Measurements from ENCODE around the gene DCLK1. TPM values are rescaled to one million over a fixed set of nuclear protein-coding genes. Genes with fewer than 3 reads are reported as not detected.

The DCLK1 gene
- total RNA-seq, 1 donor from 2014 or later, result not detected

GRCh38 chr13:35796623-35797022 is 334.6 kb downstream of the DCLK1 start:
- no peak for ATAC-seq
- no peak for DNase-seq (ENCODE audit: low spot score)

- ATAC-seq (no peak), DNase-seq (ENCODE audit: low spot score) (no peak)
Measured at GRCh38 chr13:35794734-35795389, 336.3 kb downstream of the DCLK1 start.

- ATAC-seq (no peak), DNase-seq (ENCODE audit: low spot score) (no peak)
Measured at GRCh38 chr13:35793823-35794222, 337.4 kb downstream of the DCLK1 start.

GRCh38 chr13:35792911-35793310 is 338.3 kb downstream of the DCLK1 start:
- no peak for DNase-seq (ENCODE audit: low spot score)
- no peak for ATAC-seq

- no peak for DNase-seq (ENCODE audit: low spot score)
- no peak for ATAC-seq
Measured at GRCh38 chr13:35792021-35792420, 339.2 kb downstream of the DCLK1 start.

- DNase-seq (ENCODE audit: low spot score) (no peak), ATAC-seq (no peak)
Measured at GRCh38 chr13:35791184-35791851, 339.9 kb downstream of the DCLK1 start.

GRCh38 chr13:35789335-35790165 is 341.6 kb downstream of the DCLK1 start:
- no peak for DNase-seq (ENCODE audit: low spot score)
- peak; percentile 79 for ATAC-seq

- DNase-seq (ENCODE audit: low spot score) (no peak), ATAC-seq (no peak)
Measured at GRCh38 chr13:35787937-35788336, 343.2 kb downstream of the DCLK1 start.

- ATAC-seq, result no peak
- no peak for DNase-seq (ENCODE audit: low spot score)
Measured at GRCh38 chr13:35785576-35786303, 345.4 kb downstream of the DCLK1 start.

- DNase-seq (ENCODE audit: low spot score), result no peak
- peak; percentile 57 for ATAC-seq
Measured at GRCh38 chr13:35784286-35784951, 346.8 kb downstream of the DCLK1 start.

- ATAC-seq (no peak), DNase-seq (ENCODE audit: low spot score) (no peak)
Measured at GRCh38 chr13:35782793-35783192, 348.4 kb downstream of the DCLK1 start.

- ATAC-seq, result no peak
Measured at GRCh38 chr13:35781036-35782000, 349.9 kb downstream of the DCLK1 start.

GRCh38 chr13:35780613-35781012 is 350.6 kb downstream of the DCLK1 start:
- DNase-seq (ENCODE audit: low spot score) (no peak), ATAC-seq (no peak)

More at GRCh38 chr13:35781036-35782000, 349.9 kb downstream of the DCLK1 start:
- no peak for DNase-seq (ENCODE audit: low spot score)

GRCh38 chr13:35771898-35772297 is 359.3 kb downstream of the DCLK1 start:
- ATAC-seq (no peak), DNase-seq (ENCODE audit: low spot score) (no peak)

- ATAC-seq (no peak), DNase-seq (ENCODE audit: low spot score) (no peak)
Measured at GRCh38 chr13:35770756-35771297, 360.4 kb downstream of the DCLK1 start.

GRCh38 chr13:35769812-35770211 is 361.4 kb downstream of the DCLK1 start:
- ATAC-seq, result no peak

GRCh38 chr13:35768551-35768950 is 362.6 kb downstream of the DCLK1 start:
- DNase-seq (ENCODE audit: low spot score), result no peak
- ATAC-seq, result no peak

More at GRCh38 chr13:35769812-35770211, 361.4 kb downstream of the DCLK1 start:
- DNase-seq (ENCODE audit: low spot score), result no peak

- DNase-seq (ENCODE audit: low spot score), result no peak
- no peak for ATAC-seq
Measured at GRCh38 chr13:35768073-35768472, 363.1 kb downstream of the DCLK1 start.

All from left lobe of liver (tissue), 2 donors.